Keratinocyte (primary cell): ENCODE data around the gene FHOD3.

ENCODE experiments used
- EZH2 ChIP-seq: IDR thresholded peaks from one replicate; pipeline ENCODE4 v1.6.1; 2012; ENCODE audit warnings: inconsistent platforms, mild to moderate bottlenecking, low read length, moderate library complexity
- TF ChIP-seq, protein P1 (sequence below), 3 experiments: IDR thresholded peaks in 1 of 3; conservative IDR thresholded peaks in 1 of 3; optimal IDR thresholded peaks in 1 of 3; 2 replicates in 2 of 3; 3 replicates in 1 of 3; pipeline versions ENCODE3 to v1.5.1; 2011; ENCODE audit warnings: low read length in 3 of 3, mild to moderate bottlenecking in 3 of 3, moderate library complexity in 2 of 3, control low read depth in 1 of 3, inconsistent platforms in 1 of 3; ENCODE audit not compliant: insufficient read depth in 2 of 3; ENCODE audit errors: extremely low read depth in 1 of 3

DNA sequence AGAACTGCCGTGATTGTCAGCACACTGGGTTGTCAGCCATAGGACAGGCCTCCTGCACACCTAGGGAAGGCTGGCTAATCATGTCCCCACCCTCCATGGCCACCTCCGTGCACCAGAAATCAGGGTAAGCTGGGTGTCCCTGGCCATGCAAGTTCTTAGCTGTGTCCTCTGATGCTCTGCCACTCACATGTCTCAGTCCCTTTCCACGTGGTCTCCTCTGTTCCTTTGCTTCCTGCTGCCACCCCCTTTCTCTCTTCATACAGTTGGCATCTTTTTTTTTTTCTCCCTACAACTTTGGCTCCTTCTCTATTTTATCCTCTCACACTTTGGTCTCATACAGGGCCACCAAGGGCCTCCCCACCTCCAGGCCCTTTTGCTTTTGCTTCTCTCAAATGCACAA, 377.6 kb downstream of the FHOD3 start:
- TF ChIP-seq, protein P1, sequence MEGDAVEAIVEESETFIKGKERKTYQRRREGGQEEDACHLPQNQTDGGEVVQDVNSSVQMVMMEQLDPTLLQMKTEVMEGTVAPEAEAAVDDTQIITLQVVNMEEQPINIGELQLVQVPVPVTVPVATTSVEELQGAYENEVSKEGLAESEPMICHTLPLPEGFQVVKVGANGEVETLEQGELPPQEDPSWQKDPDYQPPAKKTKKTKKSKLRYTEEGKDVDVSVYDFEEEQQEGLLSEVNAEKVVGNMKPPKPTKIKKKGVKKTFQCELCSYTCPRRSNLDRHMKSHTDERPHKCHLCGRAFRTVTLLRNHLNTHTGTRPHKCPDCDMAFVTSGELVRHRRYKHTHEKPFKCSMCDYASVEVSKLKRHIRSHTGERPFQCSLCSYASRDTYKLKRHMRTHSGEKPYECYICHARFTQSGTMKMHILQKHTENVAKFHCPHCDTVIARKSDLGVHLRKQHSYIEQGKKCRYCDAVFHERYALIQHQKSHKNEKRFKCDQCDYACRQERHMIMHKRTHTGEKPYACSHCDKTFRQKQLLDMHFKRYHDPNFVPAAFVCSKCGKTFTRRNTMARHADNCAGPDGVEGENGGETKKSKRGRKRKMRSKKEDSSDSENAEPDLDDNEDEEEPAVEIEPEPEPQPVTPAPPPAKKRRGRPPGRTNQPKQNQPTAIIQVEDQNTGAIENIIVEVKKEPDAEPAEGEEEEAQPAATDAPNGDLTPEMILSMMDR (optimal IDR thresholded peaks at IDR 0.05 in 1 of 3, IDR thresholded peaks at IDR 0.05 in 1 of 3, conservative IDR thresholded peaks at IDR 0.05 in 1 of 3; ENCODE audit: extremely low read depth in 1 of 3, insufficient read depth in 2 of 3, low read length in 3 of 3): no peak
- TF ChIP-seq EZH2: no peak
